OCI-LY1 (cell line): Measurements from ENCODE around the gene POU1F1.

Experiments used
- CTCF ChIP-seq: fragments of 200-600 bp; sonication (generic), shearing (Covaris generic); IDR thresholded peaks from 2 replicates; pipeline ENCODE4 v1.5.1; 2017; ENCODE audit warnings: mild to moderate bottlenecking, antibody characterized with exemption, low read length, moderate library complexity, mixed read lengths
- EZH2 ChIP-seq: fragments of 200-600 bp; sonication (generic), shearing (Covaris generic); IDR thresholded peaks from 2 replicates; pipeline ENCODE4 v1.8.0; 2017; ENCODE audit warnings: borderline replicate concordance, mixed run types, mild to moderate bottlenecking, antibody characterized with exemption, low read length, moderate library complexity, mixed read lengths

- TF ChIP-seq CTCF (peak; percentile 48; the same call in 1 of the 2 replicates), EZH2 (no peak)
These were observed 31.4 kb upstream of the POU1F1 start for GRCh38 chr3:87307805-87308204.
